Urinary bladder (tissue), 4 donors: Measurements from ENCODE around the gene TOR1A. TPM values are rescaled to one million over a fixed set of nuclear protein-coding genes. Genes with fewer than 3 reads are reported as not detected.

Experiments used
- DNase-seq: peaks from one replicate; pipeline ENCODE4 v3.0.0-alpha.2; 2015; ENCODE audit errors: extremely low spot score
- H3K27ac ChIP-seq: one replicate; pipeline ENCODE4 v1.5.1; 2013; ENCODE audit warnings: low read depth, mild to moderate bottlenecking, moderate library complexity
- H3K36me3 ChIP-seq: one replicate; pipeline ENCODE4 v1.6.1; 2013; ENCODE audit warnings: mild to moderate bottlenecking, moderate library complexity; ENCODE audit not compliant: insufficient read depth
- H3K4me1 ChIP-seq: one replicate; pipeline ENCODE4 v1.6.1; 2013; ENCODE audit warnings: mild to moderate bottlenecking, moderate library complexity; ENCODE audit not compliant: insufficient read depth
- H3K4me3 ChIP-seq: one replicate; pipeline ENCODE4 v1.5.1; 2013; ENCODE audit warnings: low read depth, low read length
- WGBS: extraction: QIAGEN DNeasy Blood & Tissue Kit; methylation state at CpG from one replicate; pipeline ENCODE4 v1.1.7; 2013; 5-methylcytosine and 5-hydroxymethylcytosine counted together
- polyA plus RNA-seq: library from polyadenylated mRNA; stranded (reverse); fragments of 200-250 nt; gene quantifications from one replicate; pipeline ENCODE4 v1.2.3, GENCODE V29; 2013
- total RNA-seq: library from RNA; depleted of rRNA; stranded (reverse); fragments of >200 nt; gene quantifications from one replicate; pipeline ENCODE4 v1.2.3, GENCODE V29; 2014
- donor health status: healthy with polysubstance abuse.
- donor health status: healthy.

TOR1A gene
- total and polyA plus RNA-seq, 2 donors = 20.5 to 36.7 TPM

DNA sequence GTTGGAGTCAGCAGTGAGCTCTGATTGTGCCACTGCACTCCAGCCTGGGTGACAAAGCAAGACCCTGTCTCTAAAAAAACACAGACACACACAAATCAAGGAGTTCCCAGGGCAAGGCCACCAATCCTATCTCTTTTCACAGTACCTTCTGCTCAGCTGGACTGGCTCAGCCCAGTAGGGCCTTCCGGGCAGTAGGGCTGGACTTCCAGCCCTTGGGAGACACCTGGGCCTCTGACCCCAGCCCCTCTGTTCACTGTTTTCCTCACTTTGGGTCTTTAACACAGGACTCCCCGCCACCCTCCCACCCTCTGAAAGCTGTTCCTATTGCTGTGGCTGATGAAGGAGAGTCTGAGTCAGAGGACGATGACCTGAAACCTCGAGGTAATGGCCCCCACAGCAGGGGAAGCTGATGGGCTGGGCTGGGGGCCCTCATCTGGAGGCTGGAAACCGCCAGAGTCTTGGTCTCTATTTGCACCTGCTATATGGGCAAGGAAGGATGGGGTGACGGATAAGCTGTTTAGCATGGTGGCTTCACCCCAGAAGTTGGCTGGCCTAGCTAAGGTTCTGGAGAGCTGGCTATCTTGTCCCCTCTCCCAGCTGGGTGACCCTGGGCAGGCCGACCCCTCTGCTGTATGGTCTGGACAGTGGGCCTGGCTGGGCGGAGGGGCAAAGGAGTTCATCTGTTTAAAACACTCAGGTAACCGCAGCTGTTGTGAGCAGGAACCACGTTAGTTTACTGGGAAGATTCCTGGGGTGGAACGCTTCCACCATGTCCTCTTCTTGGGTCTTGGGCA is 36.9 kb upstream of the TOR1A start:
- no peak overlapping the region for H3K27ac ChIP-seq
- 85% methylated on average over 11 of the region's 11 CpGs for WGBS
- H3K36me3 ChIP-seq = peaks cover 2% of the 10 kb centered on the region
- no peak overlapping the region for H3K4me3 ChIP-seq
- no peak for DNase-seq
- H3K4me1 ChIP-seq = no peaks in the 10 kb centered on the region

DNA sequence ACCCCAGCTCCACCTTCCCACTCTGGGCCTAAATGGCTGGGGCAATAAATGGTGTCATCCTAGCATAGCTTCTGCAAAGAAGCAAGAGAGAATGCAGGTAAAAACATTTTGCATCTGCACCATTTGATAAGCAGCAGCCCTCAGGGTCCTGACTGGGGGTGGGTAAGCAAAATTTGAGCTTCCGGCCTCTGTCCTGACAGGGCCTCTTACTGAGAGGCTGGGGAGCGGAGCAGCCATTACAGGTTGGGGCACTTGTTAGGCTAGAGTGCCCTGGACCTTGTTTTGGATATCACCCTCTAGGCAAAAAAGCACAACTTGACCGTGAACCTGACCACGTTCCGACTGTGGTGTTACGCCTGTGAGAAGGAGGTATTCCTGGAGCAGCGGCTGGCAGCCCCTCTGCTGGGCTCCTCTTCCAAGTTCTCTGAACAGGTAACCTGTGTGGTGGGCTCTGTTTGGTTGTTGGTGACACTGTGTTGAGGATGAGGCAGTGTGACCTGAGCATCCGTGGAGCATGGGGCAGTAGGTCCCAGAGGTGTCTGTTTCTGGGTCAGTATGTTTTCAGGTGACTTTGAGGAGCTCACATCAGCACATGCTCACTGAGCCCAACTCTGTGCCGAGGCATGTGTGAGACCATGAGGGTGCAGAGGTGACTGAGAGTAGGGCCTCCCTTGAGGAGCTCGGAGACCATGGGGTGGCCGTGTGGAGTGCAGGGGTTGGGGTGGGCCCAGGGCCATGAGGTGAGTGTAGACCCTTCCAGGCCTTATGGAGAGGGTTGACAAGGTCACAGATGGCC is 34.4 kb upstream of the TOR1A start:
- Histone ChIP-seq H3K4me3 (no peak overlapping the region), H3K36me3 (no peaks in the 10 kb centered on the region), H3K4me1 (no peaks in the 10 kb centered on the region), H3K27ac (no peak overlapping the region)
- 90% methylated on average over 11 of the region's 11 CpGs for WGBS
- no peak for DNase-seq

DNA sequence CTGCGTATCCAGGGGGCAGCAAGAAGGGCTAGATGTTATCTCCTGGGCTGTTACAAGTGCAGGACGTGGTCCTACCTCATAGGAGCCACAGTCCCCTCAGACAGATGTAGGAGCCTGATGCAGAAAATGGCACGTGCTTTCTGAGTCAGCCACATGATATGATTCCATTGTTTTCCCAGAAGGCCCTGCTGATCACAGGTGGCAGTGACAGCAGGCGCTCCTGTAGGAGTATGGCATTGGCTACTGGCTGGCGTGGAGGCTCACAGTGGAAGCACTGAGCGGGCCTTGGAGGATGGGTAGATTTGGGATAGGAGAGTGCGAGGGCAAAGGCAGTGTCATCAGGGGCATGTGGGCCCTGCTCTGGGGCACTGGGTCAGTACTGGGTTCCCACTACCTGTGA is 33.3 kb upstream of the TOR1A start:
- H3K4me3 ChIP-seq = no peak overlapping the region
- H3K27ac ChIP-seq = no peak overlapping the region
- 92% methylated on average over 7 of the region's 7 CpGs for WGBS
- DNase-seq = no peak
- no peaks in the 10 kb centered on the region for H3K4me1 ChIP-seq
- H3K36me3 ChIP-seq = no peaks in the 10 kb centered on the region

DNA sequence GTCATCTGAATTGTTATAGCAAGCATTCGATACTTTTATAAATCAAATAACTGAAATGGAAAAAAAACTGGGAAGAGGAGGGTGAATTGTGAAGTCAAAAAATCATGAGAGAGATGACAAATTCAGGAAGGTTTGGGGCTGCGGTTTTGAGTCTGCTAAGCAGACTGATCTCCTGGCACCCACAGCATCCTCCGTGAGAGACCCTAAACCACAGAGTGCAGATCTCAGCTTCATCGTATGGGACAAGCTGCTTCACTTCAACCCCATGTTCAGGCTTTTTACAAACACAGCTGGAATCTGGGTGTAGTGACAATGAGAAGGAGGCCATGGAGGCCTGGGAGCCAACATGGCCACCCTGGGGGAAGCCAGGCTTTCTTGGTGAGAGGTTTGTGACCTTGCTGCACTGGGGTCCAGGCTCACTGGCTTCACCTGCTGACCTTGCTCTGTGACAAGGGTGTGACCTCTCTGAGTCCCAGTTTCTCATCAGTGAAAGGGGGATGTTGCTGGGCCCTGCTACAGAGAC is 30.7 kb upstream of the TOR1A start:
- no peaks in the 10 kb centered on the region for H3K36me3 ChIP-seq

DNA sequence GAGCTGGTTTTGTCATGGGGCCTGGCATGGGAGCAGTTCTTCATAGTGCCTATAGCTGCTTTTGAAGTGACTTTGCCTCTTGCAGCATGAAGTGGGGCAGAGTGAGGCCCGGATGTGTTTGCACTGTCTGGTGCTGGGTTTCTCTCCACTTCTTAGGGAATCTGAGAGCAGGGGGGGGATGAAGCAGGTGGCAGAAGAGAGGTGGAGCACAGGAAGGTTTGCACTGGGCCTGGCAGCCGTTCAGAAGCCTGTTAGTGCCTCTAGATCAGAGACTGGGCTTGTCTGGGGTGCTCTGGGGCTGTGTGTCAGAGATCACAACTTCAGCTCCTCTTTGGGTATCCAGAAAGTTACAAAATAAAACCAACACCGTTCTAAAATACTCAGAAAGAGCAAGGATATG is 29.7 kb upstream of the TOR1A start:
- Histone ChIP-seq H3K4me1 (no peaks in the 10 kb centered on the region), H3K4me3 (no peak overlapping the region), H3K27ac (no peak overlapping the region), H3K36me3 (no peaks in the 10 kb centered on the region)
- 80% methylated on average over 3 of the region's 3 CpGs for WGBS
- no peak for DNase-seq

More for the DNA sequence above, 30.7 kb upstream of the TOR1A start:
- Histone ChIP-seq H3K27ac (no peak overlapping the region), H3K4me1 (no peaks in the 10 kb centered on the region), H3K4me3 (no peak overlapping the region)
- WGBS = 91% methylated on average over 4 of the region's 4 CpGs
- no peak for DNase-seq

DNA sequence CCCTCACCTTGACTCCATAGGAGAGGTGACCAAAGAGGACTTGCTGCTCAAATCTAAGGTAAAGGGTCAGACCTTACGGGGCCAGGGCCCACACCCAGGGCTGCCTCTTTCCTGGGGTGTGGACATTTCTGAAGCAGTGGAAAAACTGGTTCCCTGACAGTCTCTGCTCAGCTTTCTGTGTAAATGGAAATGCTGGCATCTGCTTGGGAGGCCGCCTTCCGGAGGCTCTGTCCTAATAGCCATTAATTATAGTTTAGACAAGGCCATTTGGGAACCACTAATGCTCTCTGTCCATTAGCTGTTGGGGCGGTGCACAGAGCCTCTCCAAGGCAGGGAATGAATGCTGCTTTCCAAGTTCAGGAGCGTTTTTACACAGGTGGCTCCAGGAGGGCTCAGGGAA is 28.6 kb upstream of the TOR1A start:
- H3K27ac ChIP-seq = no peak overlapping the region
- WGBS = 78% methylated on average over 5 of the region's 5 CpGs
- no peaks in the 10 kb centered on the region for H3K4me1 ChIP-seq

DNA sequence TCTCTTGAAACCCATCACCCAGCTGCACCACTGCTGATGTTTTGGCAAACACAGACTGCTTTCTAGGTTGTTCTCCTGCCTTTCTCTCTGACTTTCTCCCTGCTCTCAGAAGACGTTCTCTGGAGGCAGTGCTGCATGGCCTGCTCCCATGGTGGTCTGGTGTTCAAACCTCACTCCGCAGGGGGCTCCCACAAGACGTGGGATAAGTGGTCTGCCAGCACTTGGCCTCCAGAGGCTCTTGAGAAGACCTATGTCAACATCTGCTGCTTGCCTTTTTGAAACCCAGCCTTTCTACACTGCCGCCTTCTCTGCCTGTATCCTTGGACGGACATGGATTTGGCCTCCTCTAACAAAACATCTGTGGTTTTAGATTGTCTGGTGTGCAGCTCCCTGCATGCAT is 27.9 kb upstream of the TOR1A start:
- Histone ChIP-seq H3K36me3 (no peaks in the 10 kb centered on the region), H3K4me1 (no peaks in the 10 kb centered on the region)

More for the DNA sequence above, 28.6 kb upstream of the TOR1A start:
- DNase-seq = peak; percentile 51
- no peak overlapping the region for H3K4me3 ChIP-seq
- no peaks in the 10 kb centered on the region for H3K36me3 ChIP-seq

DNA sequence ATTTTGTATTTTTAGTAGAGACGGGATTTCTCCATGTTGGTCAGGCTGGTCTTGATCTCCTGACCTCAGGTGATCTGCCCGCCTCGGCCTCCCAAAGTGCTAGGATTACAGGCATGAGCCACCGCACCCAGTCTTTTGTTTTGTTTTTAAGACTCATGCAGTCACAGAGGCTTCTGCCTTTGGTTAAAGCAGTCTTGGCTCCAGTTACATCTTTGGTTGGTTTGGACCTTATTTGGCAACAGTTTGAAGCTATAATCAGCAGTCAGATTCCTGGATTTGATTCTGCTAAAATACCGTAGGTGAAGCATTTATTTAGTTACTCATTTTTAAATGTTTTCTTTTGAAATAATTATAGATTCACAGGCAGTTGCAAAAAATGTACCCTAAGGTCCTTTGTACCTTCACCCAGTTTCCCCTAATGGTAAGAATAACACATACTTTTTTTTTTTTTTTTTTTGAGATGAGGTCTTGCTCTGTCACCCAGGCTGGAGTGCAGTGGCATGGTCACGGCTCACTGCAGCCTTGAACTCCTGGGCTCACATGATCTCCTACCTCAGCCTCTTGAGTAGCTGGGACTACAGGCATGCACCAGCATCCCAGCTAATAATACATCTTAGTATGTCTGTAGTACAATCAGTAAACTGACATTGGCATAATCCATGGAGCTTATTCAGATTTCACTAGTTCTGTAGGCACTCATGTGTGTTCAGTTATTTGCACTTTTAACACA is 27.1 kb upstream of the TOR1A start:
- Histone ChIP-seq H3K4me3 (no peak overlapping the region), H3K4me1 (no peaks in the 10 kb centered on the region), H3K27ac (no peak overlapping the region), H3K36me3 (no peaks in the 10 kb centered on the region)
- WGBS = 58% methylated on average over 6 of the region's 6 CpGs
- DNase-seq = no peak

More for the DNA sequence above, 27.9 kb upstream of the TOR1A start:
- no peak for DNase-seq
- no peak overlapping the region for H3K4me3 ChIP-seq
- WGBS = 52% methylated on average over 5 of the region's 5 CpGs
- no peak overlapping the region for H3K27ac ChIP-seq

DNA sequence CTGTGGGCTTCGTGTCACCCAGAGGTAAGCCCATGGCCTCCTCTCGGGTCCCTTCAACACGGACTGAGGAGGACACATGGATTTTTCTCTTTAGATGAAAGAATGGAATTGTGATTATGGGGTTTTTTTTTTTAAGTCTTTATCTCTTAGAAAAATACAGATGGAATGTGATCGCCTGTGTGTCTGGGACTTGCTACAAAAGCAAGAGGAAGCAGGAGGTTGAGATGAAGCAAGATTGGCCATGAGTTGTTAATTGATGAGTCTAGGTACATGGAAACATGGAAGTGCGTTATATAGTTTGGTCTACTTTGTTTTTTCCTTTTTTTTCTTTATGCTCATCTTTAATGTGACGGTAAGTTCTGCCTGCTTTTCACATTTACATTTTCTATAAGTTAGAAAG is 26.0 kb upstream of the TOR1A start:
- no peak for DNase-seq
- no peak overlapping the region for H3K27ac ChIP-seq
- H3K36me3 ChIP-seq = no peaks in the 10 kb centered on the region
- H3K4me1 ChIP-seq = no peaks in the 10 kb centered on the region
- 82% methylated on average over 6 of the region's 6 CpGs for WGBS
- H3K4me3 ChIP-seq = no peak overlapping the region

DNA sequence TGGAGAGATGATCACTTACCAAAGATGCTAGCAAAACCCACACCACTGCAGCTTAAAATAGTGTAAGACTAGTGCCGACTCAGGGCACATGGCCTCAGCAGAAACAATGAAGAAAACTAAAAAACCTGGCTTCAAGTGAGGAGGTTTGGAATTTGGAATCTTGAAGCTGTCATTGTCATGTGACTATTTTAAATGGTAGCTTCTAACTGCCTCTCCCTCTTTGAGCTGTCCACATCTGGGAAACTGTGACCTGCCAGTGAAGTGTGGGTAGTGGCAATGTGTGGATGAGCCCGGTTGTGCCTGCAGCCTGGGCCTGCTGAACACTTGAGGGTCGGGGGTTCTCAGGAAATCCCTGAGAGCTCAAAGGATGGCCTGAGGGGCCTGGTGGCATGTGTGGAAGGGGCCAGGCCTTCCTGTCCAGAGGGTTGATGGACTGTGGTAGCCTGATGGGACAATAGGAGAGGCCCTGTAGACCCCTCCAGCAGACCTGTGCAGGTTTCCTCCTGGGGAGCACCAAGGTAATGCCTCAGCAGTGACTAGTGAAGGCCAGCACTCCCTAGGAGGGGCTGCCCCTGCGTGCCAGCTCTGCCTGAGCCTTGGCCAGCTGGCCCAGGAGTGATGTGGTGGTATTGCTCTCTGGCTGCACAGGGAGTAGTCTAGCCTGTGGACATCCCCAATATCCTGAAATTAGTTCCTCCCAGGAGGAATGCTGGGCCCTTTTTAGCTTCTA is 24.9 kb upstream of the TOR1A start:
- no peaks in the 10 kb centered on the region for H3K4me1 ChIP-seq
- DNase-seq = no peak
- H3K4me3 ChIP-seq = no peak overlapping the region
- no peaks in the 10 kb centered on the region for H3K36me3 ChIP-seq
- no peak overlapping the region for H3K27ac ChIP-seq
- WGBS = 75% methylated on average over 4 of the region's 4 CpGs

DNA sequence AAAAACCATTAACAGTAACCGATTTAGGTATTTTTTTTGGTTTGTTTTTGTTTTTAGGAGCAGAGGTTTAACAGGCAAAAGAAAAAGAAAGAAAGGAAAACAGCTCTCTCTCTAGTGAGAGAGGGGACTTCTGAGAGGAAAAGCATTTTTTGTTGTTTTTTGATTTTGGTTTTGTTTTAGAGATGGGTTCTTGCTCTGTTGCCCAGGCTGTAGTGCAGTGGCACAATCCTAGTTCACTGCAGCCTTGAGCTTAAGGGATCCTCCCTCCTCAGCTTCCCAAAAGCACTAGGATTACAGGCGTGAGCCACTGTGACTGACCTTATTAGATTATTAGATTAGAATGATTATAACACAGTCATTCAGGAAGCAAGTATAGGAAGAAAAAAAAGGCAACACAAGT is 21.4 kb upstream of the TOR1A start:
- Histone ChIP-seq H3K27ac (no peak overlapping the region), H3K4me3 (no peak overlapping the region), H3K4me1 (no peaks in the 10 kb centered on the region), H3K36me3 (no peaks in the 10 kb centered on the region)
- 56% methylated on average over 2 of the region's 2 CpGs for WGBS
- no peak for DNase-seq

DNA sequence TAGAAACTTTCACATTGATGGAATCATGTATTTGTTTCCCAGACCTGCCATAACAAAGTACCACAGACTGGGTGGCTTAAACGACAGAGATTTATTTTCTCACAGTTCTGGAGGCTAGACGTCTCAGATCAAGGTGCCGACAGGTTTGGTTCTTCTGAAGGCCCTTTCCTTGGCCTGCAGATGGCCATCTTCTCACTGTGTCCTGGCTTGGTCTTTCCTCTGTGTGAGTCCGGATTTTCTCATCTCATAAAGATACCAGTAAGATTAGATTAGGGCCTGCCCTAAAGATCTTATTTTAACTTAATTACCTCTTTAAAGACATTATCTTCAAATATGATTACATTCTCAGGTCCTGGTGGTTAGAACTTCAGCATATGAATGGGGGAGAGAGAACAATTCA is 17.1 kb upstream of the TOR1A start:
- no peak overlapping the region for H3K27ac ChIP-seq
- WGBS = 40% methylated on average over 4 of the region's 4 CpGs
- H3K4me3 ChIP-seq = no peak overlapping the region
- no peaks in the 10 kb centered on the region for H3K4me1 ChIP-seq
- no peaks in the 10 kb centered on the region for H3K36me3 ChIP-seq
- DNase-seq = no peak

DNA sequence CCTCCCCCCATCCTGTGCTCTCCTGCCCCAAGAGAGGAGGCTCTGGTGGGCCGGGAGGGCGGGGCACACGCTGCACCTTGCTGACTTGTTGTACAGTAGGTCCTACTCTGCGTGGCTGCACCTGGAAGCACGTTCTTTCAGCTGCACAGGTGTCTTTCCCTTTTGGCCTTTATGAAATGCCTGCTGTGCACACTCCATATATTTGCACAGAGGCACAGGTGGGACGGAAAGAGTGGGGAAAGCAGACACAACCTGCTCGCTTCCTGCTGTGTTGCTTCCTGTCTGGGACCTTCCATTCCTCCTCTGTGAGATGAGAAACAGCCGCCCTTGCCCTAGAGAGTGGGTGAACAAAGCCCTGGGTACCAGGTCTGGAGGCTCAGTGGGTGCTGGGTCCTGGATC is 16.1 kb upstream of the TOR1A start:
- Histone ChIP-seq H3K4me3 (no peak overlapping the region), H3K4me1 (no peaks in the 10 kb centered on the region), H3K36me3 (no peaks in the 10 kb centered on the region), H3K27ac (no peak overlapping the region)
- no peak for DNase-seq
- 82% methylated on average over 8 of the region's 8 CpGs for WGBS
